Keratinocyte (primary cell): ENCODE measurements around the gene C15orf39.

ENCODE experiments used
- EZH2 ChIP-seq: IDR thresholded peaks from one replicate; pipeline ENCODE4 v1.6.1; 2012; ENCODE audit warnings: inconsistent platforms, mild to moderate bottlenecking, low read length, moderate library complexity
- TF ChIP-seq, protein P1 (sequence below), 3 experiments: IDR thresholded peaks in 1 of 3; conservative IDR thresholded peaks in 1 of 3; optimal IDR thresholded peaks in 1 of 3; 2 replicates in 2 of 3; 3 replicates in 1 of 3; pipeline versions ENCODE3 to v1.5.1; 2011; ENCODE audit warnings: low read length in 3 of 3, mild to moderate bottlenecking in 3 of 3, moderate library complexity in 2 of 3, control low read depth in 1 of 3, inconsistent platforms in 1 of 3; ENCODE audit not compliant: insufficient read depth in 2 of 3; ENCODE audit errors: extremely low read depth in 1 of 3

DNA sequence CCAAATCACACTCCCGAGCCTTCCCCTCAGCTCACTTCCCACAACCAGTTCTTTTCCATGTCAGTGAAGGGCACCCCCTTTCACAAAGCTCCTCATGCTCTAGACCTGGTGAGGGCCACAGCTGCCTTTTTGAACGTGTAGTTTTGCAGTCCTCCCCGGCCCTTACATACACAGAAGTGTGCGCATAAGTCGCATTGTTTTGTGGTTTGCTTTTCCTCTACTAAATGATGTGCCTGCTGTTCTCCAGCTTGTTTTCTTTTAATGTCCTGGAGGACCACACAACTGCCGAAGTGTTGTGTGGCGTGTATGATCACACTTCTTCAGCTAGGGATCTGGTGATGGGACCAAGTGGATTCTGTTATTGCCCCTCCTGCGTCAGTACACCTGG is 7.6 kb downstream of the C15orf39 start:
- TF ChIP-seq, protein P1, sequence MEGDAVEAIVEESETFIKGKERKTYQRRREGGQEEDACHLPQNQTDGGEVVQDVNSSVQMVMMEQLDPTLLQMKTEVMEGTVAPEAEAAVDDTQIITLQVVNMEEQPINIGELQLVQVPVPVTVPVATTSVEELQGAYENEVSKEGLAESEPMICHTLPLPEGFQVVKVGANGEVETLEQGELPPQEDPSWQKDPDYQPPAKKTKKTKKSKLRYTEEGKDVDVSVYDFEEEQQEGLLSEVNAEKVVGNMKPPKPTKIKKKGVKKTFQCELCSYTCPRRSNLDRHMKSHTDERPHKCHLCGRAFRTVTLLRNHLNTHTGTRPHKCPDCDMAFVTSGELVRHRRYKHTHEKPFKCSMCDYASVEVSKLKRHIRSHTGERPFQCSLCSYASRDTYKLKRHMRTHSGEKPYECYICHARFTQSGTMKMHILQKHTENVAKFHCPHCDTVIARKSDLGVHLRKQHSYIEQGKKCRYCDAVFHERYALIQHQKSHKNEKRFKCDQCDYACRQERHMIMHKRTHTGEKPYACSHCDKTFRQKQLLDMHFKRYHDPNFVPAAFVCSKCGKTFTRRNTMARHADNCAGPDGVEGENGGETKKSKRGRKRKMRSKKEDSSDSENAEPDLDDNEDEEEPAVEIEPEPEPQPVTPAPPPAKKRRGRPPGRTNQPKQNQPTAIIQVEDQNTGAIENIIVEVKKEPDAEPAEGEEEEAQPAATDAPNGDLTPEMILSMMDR (optimal IDR thresholded peaks at IDR 0.05 in 1 of 3, IDR thresholded peaks at IDR 0.05 in 1 of 3, conservative IDR thresholded peaks at IDR 0.05 in 1 of 3; ENCODE audit: extremely low read depth in 1 of 3, insufficient read depth in 2 of 3, low read length in 3 of 3), result no peak
- no peak for TF ChIP-seq EZH2
